Measurements from ENCODE around the gene DCDC2C.

Gene DCDC2C

GRCh38 chr2:3674066-3674845 lies 29.1 kb upstream of the DCDC2C start:
- no peak for DNase-seq (ENCODE audit: low read depth)

GRCh38 chr2:3675687-3676086 lies 27.7 kb upstream of the DCDC2C start:
- no peak for DNase-seq (ENCODE audit: low read depth)

- DNase-seq (ENCODE audit: low read depth), result no peak
These were observed 25.9 kb upstream of the DCDC2C start for GRCh38 chr2:3677436-3677835.

GRCh38 chr2:3678212-3678611 lies 25.2 kb upstream of the DCDC2C start:
- DNase-seq (ENCODE audit: low read depth), result no peak

- no peak for DNase-seq (ENCODE audit: low read depth)
These were observed 24.2 kb upstream of the DCDC2C start for GRCh38 chr2:3679180-3679579.

- DNase-seq (ENCODE audit: low read depth), result no peak
These were observed 23.6 kb upstream of the DCDC2C start for GRCh38 chr2:3679616-3680393.

- DNase-seq (ENCODE audit: low read depth), result no peak
These were observed 22.6 kb upstream of the DCDC2C start for GRCh38 chr2:3680548-3681345.

GRCh38 chr2:3681625-3682024 lies 21.8 kb upstream of the DCDC2C start:
- DNase-seq (ENCODE audit: low read depth), result no peak

- no peak for DNase-seq (ENCODE audit: low read depth)
These were observed 20.6 kb upstream of the DCDC2C start for GRCh38 chr2:3682811-3683210.

- no peak for DNase-seq (ENCODE audit: low read depth)
These were observed 19.5 kb upstream of the DCDC2C start for GRCh38 chr2:3683748-3684454.

- DNase-seq (ENCODE audit: low read depth), result no peak
These were observed 13.2 kb upstream of the DCDC2C start for GRCh38 chr2:3689998-3690748.

GRCh38 chr2:3692375-3692774 lies 11.0 kb upstream of the DCDC2C start:
- DNase-seq (ENCODE audit: low read depth), result no peak

GRCh38 chr2:3696545-3696944 lies 6.8 kb upstream of the DCDC2C start:
- no peak for DNase-seq (ENCODE audit: low read depth)

- DNase-seq (ENCODE audit: low read depth), result no peak
These were observed 2.3 kb upstream of the DCDC2C start for GRCh38 chr2:3701071-3701470.

GRCh38 chr2:3703757-3704355 lies 481 bp downstream of the DCDC2C start:
- DNase-seq (ENCODE audit: low read depth), result no peak

GRCh38 chr2:3704692-3705091 lies 1.3 kb downstream of the DCDC2C start:
- no peak for DNase-seq (ENCODE audit: low read depth)

- DNase-seq (ENCODE audit: low read depth), result no peak
These were observed 2.4 kb downstream of the DCDC2C start for GRCh38 chr2:3705782-3706181.

GRCh38 chr2:3706892-3707291 lies 3.5 kb downstream of the DCDC2C start:
- DNase-seq (ENCODE audit: low read depth), result no peak

GRCh38 chr2:3708576-3708975 lies 5.2 kb downstream of the DCDC2C start:
- no peak for DNase-seq (ENCODE audit: low read depth)

- no peak for DNase-seq (ENCODE audit: low read depth)
These were observed 5.8 kb downstream of the DCDC2C start for GRCh38 chr2:3709225-3709624.

- DNase-seq (ENCODE audit: low read depth), result no peak
These were observed 9.0 kb downstream of the DCDC2C start for GRCh38 chr2:3712424-3712823.

Measured in T-helper 22 cell (primary cell).